NT2/D1 (cell line): ENCODE results near the gene CDK19.

Experiments used
- DNase-seq: peaks from one replicate; pipeline ENCODE4 v3.0.0-alpha.2; 2011; ENCODE audit warnings: low read depth, low spot score
- H3K27me3 ChIP-seq: 2 replicates; pipeline ENCODE4 v1.6.0; 2011; ENCODE audit warnings: mild to moderate bottlenecking; ENCODE audit not compliant: insufficient read length, insufficient read depth
- H3K36me3 ChIP-seq: 2 replicates; pipeline ENCODE4 v1.6.1; 2011; ENCODE audit warnings: mild to moderate bottlenecking, low read length, mixed read lengths; ENCODE audit not compliant: insufficient read depth, insufficient read length
- H3K4me1 ChIP-seq: 2 replicates; pipeline ENCODE4 v1.5.1; 2011; ENCODE audit not compliant: insufficient read depth, insufficient read length
- H3K4me3 ChIP-seq: 2 replicates; pipeline ENCODE4 v1.5.1; 2011; ENCODE audit warnings: low read depth; ENCODE audit not compliant: insufficient read length
- H3K9ac ChIP-seq: 2 replicates; pipeline ENCODE4 v1.6.0; 2011; ENCODE audit warnings: low read depth; ENCODE audit not compliant: insufficient read length
- H3K9me3 ChIP-seq: 2 replicates; pipeline ENCODE4 v1.5.1; 2011; ENCODE audit warnings: mild to moderate bottlenecking, low read length; ENCODE audit not compliant: insufficient read depth
- SUZ12 ChIP-seq: IDR thresholded peaks from 2 replicates; pipeline ENCODE4 v1.6.1; 2011; ENCODE audit not compliant: insufficient read length, insufficient read depth; ENCODE audit errors: extremely low read depth
- YY1 ChIP-seq: IDR thresholded peaks from 2 replicates; pipeline ENCODE4 v1.6.1; 2011; ENCODE audit not compliant: insufficient read length, insufficient read depth
- ZNF274 ChIP-seq: IDR thresholded peaks from 2 replicates; pipeline ENCODE4 v1.6.1; 2011; ENCODE audit warnings: mild to moderate bottlenecking, low read depth, low read length

Gene CDK19

GRCh38 chr6:110653381-110653780 is 161.9 kb downstream of the CDK19 start:
- Histone ChIP-seq H3K4me3 (no peak overlapping the region), H3K9me3 (no peaks in the 10 kb centered on the region), H3K27me3 (no peaks in the 10 kb centered on the region), H3K9ac (no peak overlapping the region), H3K36me3 (no peaks in the 10 kb centered on the region), H3K4me1 (no peaks in the 10 kb centered on the region)
- no peak for DNase-seq
- TF ChIP-seq ZNF274 (no peak), SUZ12 (no peak), YY1 (no peak)

- no peak for TF ChIP-seq SUZ12
- TF ChIP-seq ZNF274, result no peak
- TF ChIP-seq YY1, result no peak
- H3K27me3 ChIP-seq, result no peaks in the 10 kb centered on the region
- H3K9ac ChIP-seq, result no peak overlapping the region
- no peak for DNase-seq
- no peaks in the 10 kb centered on the region for H3K4me1 ChIP-seq
- H3K9me3 ChIP-seq, result no peaks in the 10 kb centered on the region
- no peak overlapping the region for H3K4me3 ChIP-seq
- no peaks in the 10 kb centered on the region for H3K36me3 ChIP-seq
These were observed 162.7 kb downstream of the CDK19 start for GRCh38 chr6:110652520-110652919.

- Histone ChIP-seq H3K36me3 (no peaks in the 10 kb centered on the region), H3K27me3 (no peaks in the 10 kb centered on the region), H3K4me3 (no peak overlapping the region), H3K4me1 (no peaks in the 10 kb centered on the region), H3K9me3 (no peaks in the 10 kb centered on the region), H3K9ac (no peak overlapping the region)
- DNase-seq, result no peak
- TF ChIP-seq SUZ12 (no peak), YY1 (no peak), ZNF274 (no peak)
These were observed 164.5 kb downstream of the CDK19 start for GRCh38 chr6:110650755-110651154.

GRCh38 chr6:110649704-110650103 is 165.6 kb downstream of the CDK19 start:
- no peaks in the 10 kb centered on the region for H3K4me1 ChIP-seq
- DNase-seq, result no peak
- H3K27me3 ChIP-seq, result no peaks in the 10 kb centered on the region
- H3K9me3 ChIP-seq, result no peaks in the 10 kb centered on the region
- no peaks in the 10 kb centered on the region for H3K36me3 ChIP-seq
- H3K4me3 ChIP-seq, result no peak overlapping the region
- H3K9ac ChIP-seq, result no peak overlapping the region
- TF ChIP-seq SUZ12, result no peak
- TF ChIP-seq ZNF274, result no peak
- no peak for TF ChIP-seq YY1

- TF ChIP-seq ZNF274, result no peak
- no peak for DNase-seq
- no peaks in the 10 kb centered on the region for H3K4me1 ChIP-seq
- no peaks in the 10 kb centered on the region for H3K36me3 ChIP-seq
- H3K9me3 ChIP-seq, result no peaks in the 10 kb centered on the region
- no peaks in the 10 kb centered on the region for H3K27me3 ChIP-seq
- no peak overlapping the region for H3K4me3 ChIP-seq
- H3K9ac ChIP-seq, result no peak overlapping the region
These were observed 168.0 kb downstream of the CDK19 start for GRCh38 chr6:110646951-110647910.

GRCh38 chr6:110646419-110646698 is 168.9 kb downstream of the CDK19 start:
- Histone ChIP-seq H3K27me3 (no peaks in the 10 kb centered on the region), H3K36me3 (no peaks in the 10 kb centered on the region), H3K4me3 (no peak overlapping the region), H3K9me3 (no peaks in the 10 kb centered on the region), H3K9ac (no peak overlapping the region), H3K4me1 (no peaks in the 10 kb centered on the region)
- no peak for DNase-seq
- TF ChIP-seq SUZ12 (no peak), YY1 (no peak), ZNF274 (no peak)

GRCh38 chr6:110645685-110646418 is 169.4 kb downstream of the CDK19 start:
- Histone ChIP-seq H3K9me3 (no peaks in the 10 kb centered on the region), H3K36me3 (no peaks in the 10 kb centered on the region), H3K9ac (no peak overlapping the region), H3K4me3 (no peak overlapping the region), H3K4me1 (no peaks in the 10 kb centered on the region), H3K27me3 (no peaks in the 10 kb centered on the region)
- DNase-seq, result no peak
- TF ChIP-seq YY1 (no peak), ZNF274 (no peak), SUZ12 (no peak)
